ENCODE data around the gene DFFB. TPM values are rescaled to one million over a fixed set of nuclear protein-coding genes. Genes with fewer than 3 reads are reported as not detected.

The DFFB gene
- total RNA-seq, 1 donor = 15.6 TPM

- no peak for DNase-seq (ENCODE audit: low read depth in 2 of 3, low spot score in 2 of 3)
Observed at GRCh38 chr1:3828391-3828790, 28.9 kb upstream of the DFFB start.

GRCh38 chr1:3831689-3832088 lies 25.6 kb upstream of the DFFB start:
- no peak for DNase-seq (ENCODE audit: low read depth in 2 of 3, low spot score in 2 of 3)

- DNase-seq (ENCODE audit: low read depth in 2 of 3, low spot score in 2 of 3) = no peak
Observed at GRCh38 chr1:3834701-3835100, 22.6 kb upstream of the DFFB start.

- no peak for DNase-seq (ENCODE audit: low read depth in 2 of 3, low spot score in 2 of 3)
Observed at GRCh38 chr1:3836421-3836820, 20.9 kb upstream of the DFFB start.

GRCh38 chr1:3837200-3837599 lies 20.1 kb upstream of the DFFB start:
- no peak for DNase-seq (ENCODE audit: low read depth in 2 of 3, low spot score in 2 of 3)

GRCh38 chr1:3837685-3838084 lies 19.6 kb upstream of the DFFB start:
- DNase-seq (ENCODE audit: low read depth in 2 of 3, low spot score in 2 of 3) = no peak

- no peak for DNase-seq (ENCODE audit: low read depth in 2 of 3, low spot score in 2 of 3)
Observed at GRCh38 chr1:3838788-3839187, 18.5 kb upstream of the DFFB start.

- DNase-seq (ENCODE audit: low read depth in 2 of 3, low spot score in 2 of 3) = no peak
Observed at GRCh38 chr1:3841491-3841890, 15.8 kb upstream of the DFFB start.

GRCh38 chr1:3842912-3843311 lies 14.4 kb upstream of the DFFB start:
- DNase-seq (ENCODE audit: low read depth in 2 of 3, low spot score in 2 of 3) = peak in 1 of 3 donors; percentile 6

GRCh38 chr1:3846541-3846940 lies 10.7 kb upstream of the DFFB start:
- no peak for DNase-seq (ENCODE audit: low read depth in 2 of 3, low spot score in 2 of 3)

- DNase-seq (ENCODE audit: low read depth in 2 of 3, low spot score in 2 of 3) = no peak
Observed at GRCh38 chr1:3847081-3847480, 10.2 kb upstream of the DFFB start.

- DNase-seq (ENCODE audit: low read depth in 2 of 3, low spot score in 2 of 3) = no peak
Observed at GRCh38 chr1:3850857-3851256, 6.4 kb upstream of the DFFB start.

GRCh38 chr1:3851292-3851691 lies 6.0 kb upstream of the DFFB start:
- no peak for DNase-seq (ENCODE audit: low read depth in 2 of 3, low spot score in 2 of 3)

GRCh38 chr1:3852091-3852490 lies 5.2 kb upstream of the DFFB start:
- DNase-seq (ENCODE audit: low read depth in 2 of 3, low spot score in 2 of 3) = no peak

- DNase-seq (ENCODE audit: low read depth in 2 of 3, low spot score in 2 of 3) = no peak
Observed at GRCh38 chr1:3852711-3853485, 4.4 kb upstream of the DFFB start.

- peak in 1 of 3 donors; percentile 6 for DNase-seq (ENCODE audit: low read depth in 2 of 3, low spot score in 2 of 3)
Observed at GRCh38 chr1:3857791-3858129, 484 bp downstream of the DFFB start.

- DNase-seq (ENCODE audit: low read depth in 2 of 3, low spot score in 2 of 3) = peak in 2 of 3 donors; percentile 32 to 60
Observed at GRCh38 chr1:3858231-3858981, 1.1 kb downstream of the DFFB start.

- DNase-seq (ENCODE audit: low read depth in 2 of 3, low spot score in 2 of 3) = no peak
Observed at GRCh38 chr1:3863231-3863935, 6.1 kb downstream of the DFFB start.

GRCh38 chr1:3864884-3865283 lies 7.6 kb downstream of the DFFB start:
- no peak for DNase-seq (ENCODE audit: low read depth in 2 of 3, low spot score in 2 of 3)

- no peak for DNase-seq (ENCODE audit: low read depth in 2 of 3, low spot score in 2 of 3)
Observed at GRCh38 chr1:3865606-3866160, 8.4 kb downstream of the DFFB start.

- no peak for DNase-seq (ENCODE audit: low read depth in 2 of 3, low spot score in 2 of 3)
Observed at GRCh38 chr1:3868464-3869006, 11.3 kb downstream of the DFFB start.
